ENCODE data around the gene UBE2L3. TPM values are rescaled to one million over a fixed set of nuclear protein-coding genes. Genes with fewer than 3 reads are reported as not detected.
"Not testable (repeated sequence)": the region's sequence is repeated elsewhere in the genome, so short reads cannot be mapped to it uniquely, and the experiment has no call there.

Gene UBE2L3
- total RNA-seq, 2 experiments from 2014 or later = 18.7 TPM

- DNase-seq (no peak), ATAC-seq (ENCODE audit: poor library complexity) (no peak)
- H3K9me3 ChIP-seq (ENCODE audit: control insufficient read depth in 1 of 2, insufficient read depth in 1 of 2, low read length in 2 of 2) = no peaks in the 10 kb centered on the region
- ChIA-PET POLR2A (no interaction called here), CTCF (no interaction called here)
- no peak overlapping the region for H3K4me3 ChIP-seq (ENCODE audit: low read length)
- no peaks in the 10 kb centered on the region for H3K27me3 Mint-ChIP-seq
- intact Hi-C loops (cut with DNase I, micrococcal nuclease) = loop anchor here in 1 of 2 experiments (5.0 kb wide), 1 partner anchor 43 kb away; no protein-coding TSS in a partner anchor
- peaks cover 26% of the 10 kb centered on the region for H3K36me3 ChIP-seq (ENCODE audit: insufficient read depth, low read length)
- no peaks in the 10 kb centered on the region for H3K27me3 ChIP-seq (ENCODE audit: control insufficient read depth in 1 of 2, insufficient read depth in 2 of 2, low read length in 2 of 2)
- no peak for TF ChIP-seq CTCF (IDR thresholded peaks at IDR 0.05)
- peaks cover 76% of the 10 kb centered on the region for H3K4me1 Mint-ChIP-seq (ENCODE audit: low read depth)
- H3K4me1 ChIP-seq (ENCODE audit: insufficient read depth, low read length) = peaks cover 79% of the 10 kb centered on the region
- H3K4me3 Mint-ChIP-seq = no peak overlapping the region
- H3K27ac ChIP-seq (ENCODE audit: low read depth in 1 of 2, low read length in 2 of 2) = no peak overlapping the region
- peak overlapping the region; percentile 17 for H3K27ac Mint-ChIP-seq
- H3K36me3 Mint-ChIP-seq (ENCODE audit: low read depth) = peaks cover 32% of the 10 kb centered on the region
- H3K9me3 Mint-ChIP-seq = no peaks in the 10 kb centered on the region
These were observed 6.4 kb downstream of the UBE2L3 start for GRCh38 chr22:21573750-21574494.

DNA sequence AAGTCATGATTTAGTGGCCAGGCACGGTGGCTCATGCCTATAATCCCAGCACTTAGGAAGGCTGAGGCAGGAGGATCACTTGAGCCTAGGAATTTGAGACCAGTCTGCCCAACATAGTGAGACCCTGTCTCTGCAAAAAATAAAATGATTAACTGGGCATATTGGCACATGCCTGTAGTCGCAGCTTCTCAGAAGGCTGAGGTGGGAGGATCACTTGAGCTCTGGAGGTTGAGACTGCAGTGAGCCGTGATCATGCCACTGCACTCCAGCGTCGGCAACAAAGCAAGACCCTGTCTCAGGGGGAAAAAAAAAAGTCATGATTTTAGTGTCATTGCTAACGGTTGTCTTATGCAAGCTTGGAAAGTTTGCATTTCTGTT lies 11.9 kb downstream of the UBE2L3 start:
- Mint-ChIP-seq H3K27me3 (no peaks in the 10 kb centered on the region), H3K36me3 (ENCODE audit: low read depth) (peaks cover 26% of the 10 kb centered on the region), H3K9me3 (no peaks in the 10 kb centered on the region), H3K4me3 (no peak overlapping the region), H3K27ac (no peak overlapping the region), H3K4me1 (ENCODE audit: low read depth) (peaks cover 51% of the 10 kb centered on the region)
- no peak overlapping the region for H3K4me3 ChIP-seq (ENCODE audit: low read length)
- no peak for DNase-seq
- peaks cover 6% of the 10 kb centered on the region for H3K36me3 ChIP-seq (ENCODE audit: insufficient read depth, low read length)
- no peak overlapping the region for H3K27ac ChIP-seq (ENCODE audit: low read depth in 1 of 2, low read length in 2 of 2)
- peaks cover 68% of the 10 kb centered on the region for H3K4me1 ChIP-seq (ENCODE audit: insufficient read depth, low read length)
- TF ChIP-seq CTCF (IDR thresholded peaks at IDR 0.05) = no peak
- no peak for ATAC-seq (ENCODE audit: poor library complexity)
- intact Hi-C loops (cut with DNase I, micrococcal nuclease) = no loop called here
- H3K9me3 ChIP-seq (ENCODE audit: control insufficient read depth in 1 of 2, insufficient read depth in 1 of 2, low read length in 2 of 2) = no peaks in the 10 kb centered on the region
- CTCF ChIA-PET = interaction anchor here (1.9 kb wide), 1 partner anchor 50 kb away, joined by 5 read pairs; the partner anchor contains the start of gene YDJC
- POLR2A ChIA-PET = no interaction called here
- no peaks in the 10 kb centered on the region for H3K27me3 ChIP-seq (ENCODE audit: control insufficient read depth in 1 of 2, insufficient read depth in 2 of 2, low read length in 2 of 2)

DNA sequence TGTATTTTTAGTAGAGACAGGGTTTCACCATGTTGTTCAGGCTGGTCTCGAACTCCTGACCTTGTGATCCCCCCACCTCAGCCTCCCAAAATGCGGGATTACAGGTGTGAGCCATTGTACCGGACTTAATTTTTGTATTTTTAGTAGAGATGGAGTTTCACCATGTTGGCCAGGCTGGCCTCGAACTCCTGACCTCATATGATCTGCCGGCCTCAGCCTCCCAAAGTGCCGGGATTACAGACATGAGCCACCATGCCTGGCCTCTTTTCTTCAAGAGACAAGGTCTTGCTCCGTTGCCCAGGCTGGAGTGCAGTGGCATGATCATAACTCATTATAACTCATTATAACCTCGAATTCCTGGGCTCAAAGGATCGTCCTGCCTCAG lies 13.1 kb downstream of the UBE2L3 start:
- intact Hi-C loops (cut with DNase I, micrococcal nuclease); CTCF ChIA-PET: not testable (repeated sequence)
- H3K36me3 Mint-ChIP-seq (ENCODE audit: low read depth) = peaks cover 29% of the 10 kb centered on the region

GRCh38 chr22:21581009-21581713 lies 13.6 kb downstream of the UBE2L3 start:
- CTCF ChIA-PET; H3K27me3 Mint-ChIP-seq; DNase-seq; H3K27ac ChIP-seq (ENCODE audit: low read depth in 1 of 2, low read length in 2 of 2); H3K9me3 Mint-ChIP-seq; intact Hi-C loops (cut with DNase I, micrococcal nuclease); H3K4me3 Mint-ChIP-seq; H3K27me3 ChIP-seq (ENCODE audit: control insufficient read depth in 1 of 2, insufficient read depth in 2 of 2, low read length in 2 of 2); H3K9me3 ChIP-seq (ENCODE audit: control insufficient read depth in 1 of 2, insufficient read depth in 1 of 2, low read length in 2 of 2); H3K36me3 ChIP-seq (ENCODE audit: insufficient read depth, low read length); H3K4me3 ChIP-seq (ENCODE audit: low read length); ATAC-seq (ENCODE audit: poor library complexity); POLR2A ChIA-PET: not testable (repeated sequence)
- H3K4me1 Mint-ChIP-seq (ENCODE audit: low read depth) = peaks cover 53% of the 10 kb centered on the region
- H3K27ac Mint-ChIP-seq = peak overlapping the region; percentile 12
- peaks cover 69% of the 10 kb centered on the region for H3K4me1 ChIP-seq (ENCODE audit: insufficient read depth, low read length)
- H3K36me3 Mint-ChIP-seq (ENCODE audit: low read depth) = peaks cover 28% of the 10 kb centered on the region

More for the DNA sequence above, 13.1 kb downstream of the UBE2L3 start:
- H3K4me3 Mint-ChIP-seq; H3K27ac ChIP-seq (ENCODE audit: low read depth in 1 of 2, low read length in 2 of 2); H3K9me3 Mint-ChIP-seq; H3K27me3 Mint-ChIP-seq; H3K9me3 ChIP-seq (ENCODE audit: control insufficient read depth in 1 of 2, insufficient read depth in 1 of 2, low read length in 2 of 2); DNase-seq; POLR2A ChIA-PET; H3K36me3 ChIP-seq (ENCODE audit: insufficient read depth, low read length); H3K27me3 ChIP-seq (ENCODE audit: control insufficient read depth in 1 of 2, insufficient read depth in 2 of 2, low read length in 2 of 2); H3K4me3 ChIP-seq (ENCODE audit: low read length); ATAC-seq (ENCODE audit: poor library complexity): not testable (repeated sequence)
- H3K4me1 ChIP-seq (ENCODE audit: insufficient read depth, low read length) = peaks cover 68% of the 10 kb centered on the region
- H3K4me1 Mint-ChIP-seq (ENCODE audit: low read depth) = peaks cover 54% of the 10 kb centered on the region
- peak overlapping the region; percentile 12 for H3K27ac Mint-ChIP-seq

Data from CD4-positive, alpha-beta T cell (primary cell).